ENCODE measurements around the gene PKD2L1.

- TF ChIP-seq ZFP1 (CRISPR knock-in tag; IDR thresholded peaks at IDR 0.05) (no peak), TAF7 (tag; IDR thresholded peaks at IDR 0.05) (no peak), GABPA (tag; conservative IDR thresholded peaks at IDR 0.05; ENCODE audit: low read depth) (no peak), NR3C1 (CRISPR knock-in tag; IDR thresholded peaks at IDR 0.05) (no peak), YY1 (IDR thresholded peaks at IDR 0.05; ENCODE audit: borderline replicate concordance in 1 of 3, control insufficient read depth in 1 of 3, extremely low read depth in 1 of 3, insufficient read depth in 3 of 3, insufficient read length in 1 of 3, insufficient replicate concordance in 2 of 3, low read depth in 1 of 3, low read length in 2 of 3) (no peak), NCOA1 (IDR thresholded peaks at IDR 0.05; ENCODE audit: low read depth) (no peak), PHF20 (IDR thresholded peaks at IDR 0.05; ENCODE audit: partially characterized antibody) (no peak), TAF1 (IDR thresholded peaks at IDR 0.05; ENCODE audit: control insufficient read depth, extremely low read depth, insufficient read depth, low read length, severe bottlenecking) (no peak), EZH2 (IDR thresholded peaks at IDR 0.05; ENCODE audit: borderline replicate concordance, low read depth, low read length) (no peak)
Observed at GRCh38 chr10:100253041-100253440, 77.0 kb downstream of the PKD2L1 start.
